Hepatocyte (in vitro differentiated cells): ENCODE data around the gene ALDOC.

Source experiments
- CTCF ChIP-seq: fragments of 200-600 bp; sonication (generic); IDR thresholded peaks from 2 replicates; pipeline ENCODE4 v1.5.1; 2016; ENCODE audit warnings: antibody characterized with exemption, mild to moderate bottlenecking; ENCODE audit not compliant: poor library complexity
- EZH2 ChIP-seq: fragments of 200-600 bp; sonication (generic); IDR thresholded peaks from 2 replicates; pipeline ENCODE4 v1.6.1; 2016; ENCODE audit warnings: antibody characterized with exemption, mild to moderate bottlenecking, borderline replicate concordance

- TF ChIP-seq CTCF (no peak), EZH2 (no peak)
Observed at GRCh38 chr17:28530926-28531325, 45.8 kb downstream of the ALDOC start.
